ENCODE data around the gene DOCK11.

GRCh38 chrX:118669435-118669834, 173.8 kb downstream of the DOCK11 start:
- TF ChIP-seq MXI1 (IDR thresholded peaks at IDR 0.05; ENCODE audit: low read depth, low read length) (no peak), POLR2A (IDR thresholded peaks at IDR 0.05; ENCODE audit: low read depth, low read length) (no peak), ATF3 (IDR thresholded peaks at IDR 0.05; ENCODE audit: borderline replicate concordance, extremely low read depth, low read depth, low read length) (no peak), POLR2AphosphoS5 (IDR thresholded peaks at IDR 0.05; ENCODE audit: low read length) (no peak)
